ENCODE data around the gene COL13A1. TPM values are rescaled to one million over a fixed set of nuclear protein-coding genes. Genes with fewer than 3 reads are reported as not detected.

Gene COL13A1
- total RNA-seq, 1 donor from 2014 or later, result 0.35 TPM

DNA sequence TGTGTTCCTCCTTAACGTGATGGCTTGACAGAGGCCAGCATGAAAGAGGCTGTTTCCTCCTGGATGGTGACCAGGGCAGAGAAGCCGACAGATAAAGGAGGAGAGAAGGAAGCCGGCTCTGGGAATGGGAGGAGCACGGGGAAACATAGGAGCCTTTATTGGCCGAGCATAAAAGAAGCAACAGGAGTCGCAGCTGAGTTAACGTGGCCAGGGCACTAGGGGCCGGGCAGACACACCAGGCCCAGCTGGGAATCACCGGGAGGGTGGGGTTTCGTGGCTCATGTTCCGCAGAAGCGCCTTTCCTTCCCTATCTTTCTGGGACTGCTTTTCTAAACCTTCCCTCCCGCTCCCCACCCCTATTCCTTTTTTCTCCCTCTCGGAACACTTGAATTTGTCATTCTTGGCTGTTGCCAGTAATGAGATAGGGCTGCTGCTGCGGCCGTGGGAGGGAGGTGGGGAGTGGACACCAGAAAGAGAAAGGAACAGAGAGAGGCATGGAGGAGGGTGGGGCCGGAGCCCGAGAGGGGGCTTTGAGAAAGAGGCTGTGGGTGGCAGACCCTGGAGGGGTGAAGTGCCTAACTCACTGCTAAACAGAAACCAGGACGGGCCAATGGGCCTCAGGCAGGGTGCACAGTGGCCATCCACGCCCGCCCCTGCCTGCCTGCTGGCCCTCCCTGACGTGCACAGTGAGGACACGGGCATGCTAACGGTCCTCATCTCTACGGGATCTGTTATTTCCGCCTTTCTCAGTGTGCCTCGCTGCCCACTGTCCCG lies 65.2 kb downstream of the COL13A1 start:
- DNase-seq (ENCODE audit: low read depth), result peak; percentile 25

DNA sequence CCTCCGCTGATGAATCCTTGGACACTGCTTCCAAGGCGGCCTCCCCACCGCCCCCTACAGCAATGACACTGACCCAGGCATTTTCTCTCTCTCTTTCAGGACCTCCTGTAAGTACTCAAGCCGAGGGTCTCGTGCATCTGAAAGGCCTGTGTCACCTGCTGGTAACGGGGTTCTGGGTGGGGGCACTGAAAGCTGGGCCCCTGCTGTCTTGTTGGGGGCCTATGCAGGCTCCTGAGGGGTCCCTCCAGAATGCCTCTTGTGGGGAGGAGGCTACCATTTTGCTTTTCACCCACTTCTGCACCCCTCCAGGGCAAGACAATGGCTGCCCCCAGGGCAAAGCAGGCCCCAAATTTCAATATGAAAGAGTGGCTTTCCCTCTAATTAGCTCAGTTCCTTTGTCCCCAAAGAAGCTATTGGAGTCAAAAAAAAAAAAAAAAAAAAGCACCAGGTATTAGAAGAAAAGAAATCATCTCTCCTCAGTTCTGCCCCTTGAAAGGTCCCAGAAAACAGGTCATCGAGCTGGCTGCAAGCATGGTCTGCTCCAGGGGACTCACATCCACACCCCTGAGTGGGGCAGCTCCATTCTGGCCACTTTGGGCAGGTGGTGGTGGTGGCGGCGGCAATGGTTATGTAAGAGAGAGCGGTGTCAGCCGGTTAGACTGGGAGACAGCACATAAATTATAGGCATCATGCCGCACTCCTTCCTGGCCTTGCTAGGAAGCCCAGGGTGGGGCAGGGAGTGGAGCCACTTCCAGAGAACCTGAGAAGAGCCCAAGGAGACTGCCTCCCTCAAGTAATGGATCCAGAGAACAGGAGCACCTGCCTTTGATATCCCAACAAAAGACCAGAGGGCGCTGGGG lies 66.2 kb downstream of the COL13A1 start:
- DNase-seq (ENCODE audit: low read depth), result no peak

DNA sequence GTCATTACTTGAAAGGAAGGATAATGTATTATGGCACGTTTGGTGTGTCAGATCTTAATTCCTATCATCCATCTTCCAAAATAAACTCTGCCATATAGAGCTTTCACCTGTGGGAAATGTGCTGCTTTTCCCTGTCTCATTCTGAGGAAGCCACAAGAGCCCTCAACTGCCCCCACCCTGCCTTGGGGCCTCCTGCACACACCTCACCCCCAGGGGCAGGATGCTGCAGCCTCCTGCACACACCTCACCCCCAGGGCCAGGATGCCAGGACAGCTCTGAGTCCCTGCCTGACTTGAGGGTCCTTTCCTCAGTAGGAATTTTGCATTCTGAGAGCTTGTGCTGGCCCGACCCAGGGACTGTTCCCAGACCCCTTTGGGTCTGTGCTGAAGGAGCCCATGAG lies 67.1 kb downstream of the COL13A1 start:
- no peak for DNase-seq (ENCODE audit: low read depth)

DNA sequence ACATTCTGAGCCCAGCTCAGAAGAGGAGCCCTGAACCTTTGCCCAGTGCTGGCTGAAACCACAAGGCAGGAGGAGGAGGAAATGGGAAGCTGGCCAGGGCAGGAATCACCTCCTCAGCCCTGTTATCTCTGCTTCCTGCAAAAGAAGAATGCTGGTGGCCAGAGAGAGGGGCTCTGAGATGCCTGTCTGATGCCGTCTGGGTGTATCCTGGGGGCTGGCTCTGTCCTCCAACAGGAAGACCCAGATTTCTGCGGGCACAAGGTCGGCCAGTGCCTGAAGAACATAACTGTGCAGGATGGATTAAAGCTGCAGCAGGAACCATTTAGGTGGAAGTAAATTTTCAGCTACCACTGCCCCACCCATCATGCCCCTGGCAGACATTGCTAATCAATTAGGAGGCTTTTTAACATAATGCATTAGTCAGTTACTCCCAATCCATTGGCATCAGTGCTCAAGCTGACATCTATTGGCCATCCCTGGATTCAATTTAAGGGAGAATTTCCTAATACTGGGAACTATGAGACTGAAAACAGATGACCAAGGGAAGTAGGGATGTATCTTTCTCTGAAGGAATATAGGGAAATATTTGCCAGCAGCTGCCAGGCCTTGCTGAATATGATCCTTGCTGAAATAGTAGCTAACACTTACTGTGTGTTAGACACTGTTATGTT lies 67.7 kb downstream of the COL13A1 start:
- peak; percentile 42 for DNase-seq (ENCODE audit: low read depth)

DNA sequence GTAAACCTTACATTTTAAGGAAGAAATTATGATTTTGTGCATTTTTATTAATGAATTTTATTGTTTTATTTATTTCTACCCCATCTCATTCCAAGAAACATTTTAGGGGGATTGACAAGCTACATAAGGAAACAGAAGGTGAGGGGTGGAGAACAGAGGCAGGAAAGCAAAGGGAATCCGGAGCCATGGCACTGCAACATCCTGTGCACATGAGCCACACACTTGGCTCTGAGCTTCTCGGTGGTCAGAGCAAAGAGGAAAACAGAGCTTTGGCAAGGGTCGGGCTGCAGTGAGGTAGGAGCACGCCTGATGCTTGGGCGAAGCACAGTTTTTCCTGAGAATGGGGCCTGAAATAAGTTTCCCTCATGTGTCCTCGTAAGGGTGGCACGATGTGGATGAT lies 68.9 kb downstream of the COL13A1 start:
- DNase-seq (ENCODE audit: low read depth), result no peak

DNA sequence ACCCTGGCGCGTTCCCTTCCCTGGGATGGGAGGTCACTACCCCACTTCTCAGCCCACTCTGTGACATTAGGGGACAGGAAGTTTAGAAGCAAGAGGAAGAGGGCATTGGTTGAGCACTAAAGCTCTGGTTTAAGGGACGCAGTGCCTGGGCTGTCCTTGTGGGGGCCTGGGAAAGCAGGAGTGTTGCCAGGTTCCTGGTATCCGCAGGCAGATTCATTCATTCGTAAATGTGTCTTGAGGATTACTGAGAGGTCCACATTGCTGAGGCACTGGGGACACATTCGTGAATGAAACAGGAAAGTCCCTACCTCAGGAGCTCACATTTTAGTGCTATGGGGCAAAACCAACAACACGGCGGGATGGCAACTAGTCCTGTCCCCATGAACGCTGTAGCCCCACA lies 69.4 kb downstream of the COL13A1 start:
- no peak for DNase-seq (ENCODE audit: low read depth)

DNA sequence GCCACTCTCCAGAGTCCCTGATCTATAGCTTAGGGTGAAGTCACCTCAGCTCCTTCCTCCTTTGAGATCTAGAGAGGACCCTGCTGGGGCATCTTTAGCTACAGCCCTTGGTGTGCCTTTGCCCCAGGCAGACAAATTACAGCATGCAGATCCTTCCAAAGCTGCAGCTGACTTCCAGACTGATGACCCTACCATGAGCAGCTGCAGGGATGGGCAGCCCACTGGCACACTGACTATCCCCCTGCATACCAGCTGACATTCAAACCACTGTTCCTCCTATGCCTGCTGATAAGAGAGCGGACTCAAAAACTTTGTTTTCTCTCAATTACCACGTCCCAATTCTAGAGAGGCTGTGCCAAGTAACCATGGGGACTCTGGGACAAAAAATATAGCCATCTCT lies 70.6 kb downstream of the COL13A1 start:
- DNase-seq (ENCODE audit: low read depth), result no peak

DNA sequence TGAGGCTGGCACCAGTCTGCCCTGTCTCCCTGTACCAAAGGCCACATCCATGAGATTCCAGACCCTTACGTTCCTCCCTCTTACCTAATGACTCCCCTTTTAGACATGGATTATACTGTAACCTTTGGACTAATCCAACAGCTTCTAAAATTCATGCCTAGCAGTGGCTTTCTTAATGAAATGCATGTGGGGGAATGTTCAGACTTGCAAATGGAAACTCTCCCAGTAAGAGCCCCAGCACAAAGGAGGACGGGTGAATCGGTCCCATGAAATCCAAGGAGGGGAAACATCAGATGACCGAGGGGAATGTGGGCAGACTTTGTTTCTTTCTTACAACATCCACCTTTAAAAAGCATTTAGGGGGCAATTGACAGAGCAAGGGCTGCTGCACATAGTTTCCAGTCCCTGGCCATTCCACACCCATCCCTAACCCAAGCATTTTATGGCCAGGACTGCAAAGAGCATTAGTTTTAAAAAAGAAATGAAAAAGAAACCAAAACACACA lies 71.5 kb downstream of the COL13A1 start:
- DNase-seq (ENCODE audit: low read depth), result no peak

DNA sequence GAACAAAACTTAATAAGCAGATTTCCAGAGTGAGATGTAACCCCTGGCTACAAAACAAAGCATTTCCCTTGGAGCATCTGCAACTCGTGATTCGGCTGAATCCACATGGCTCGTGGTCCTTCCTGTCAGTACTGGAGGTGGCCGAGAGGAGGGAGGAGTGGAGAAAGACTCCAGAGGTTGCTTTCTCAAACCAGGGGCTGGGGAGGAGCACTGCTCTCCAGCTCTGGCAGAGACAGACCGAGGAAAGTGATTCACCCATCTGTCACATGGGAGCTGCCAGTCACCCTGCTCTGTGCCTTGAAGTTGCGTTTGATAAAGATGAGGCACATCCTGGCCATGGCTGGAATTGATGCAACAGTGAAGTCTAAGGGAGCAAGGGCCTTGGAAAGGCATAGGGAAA lies 72.7 kb downstream of the COL13A1 start:
- DNase-seq (ENCODE audit: low read depth), result peak; percentile 22

DNA sequence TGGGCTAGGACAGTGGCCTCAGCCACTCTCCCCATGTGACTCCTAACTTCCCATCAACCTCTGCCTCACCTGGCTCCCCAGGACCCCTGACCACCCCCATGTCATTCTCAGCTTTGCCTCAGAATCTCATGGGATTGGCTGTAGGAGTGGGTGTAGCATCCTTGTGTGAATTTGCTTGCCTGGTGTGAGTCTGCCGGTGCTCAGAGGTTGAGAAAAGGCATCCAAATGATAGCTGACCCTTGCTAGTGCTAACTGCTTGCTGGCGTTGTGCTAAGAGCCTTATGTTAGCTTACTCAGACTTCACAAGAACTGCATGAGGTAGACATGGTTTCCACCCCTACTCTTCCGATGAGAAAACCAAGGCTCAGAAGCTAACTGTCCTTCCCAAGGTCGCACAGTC lies 74.2 kb downstream of the COL13A1 start:
- no peak for DNase-seq (ENCODE audit: low read depth)

DNA sequence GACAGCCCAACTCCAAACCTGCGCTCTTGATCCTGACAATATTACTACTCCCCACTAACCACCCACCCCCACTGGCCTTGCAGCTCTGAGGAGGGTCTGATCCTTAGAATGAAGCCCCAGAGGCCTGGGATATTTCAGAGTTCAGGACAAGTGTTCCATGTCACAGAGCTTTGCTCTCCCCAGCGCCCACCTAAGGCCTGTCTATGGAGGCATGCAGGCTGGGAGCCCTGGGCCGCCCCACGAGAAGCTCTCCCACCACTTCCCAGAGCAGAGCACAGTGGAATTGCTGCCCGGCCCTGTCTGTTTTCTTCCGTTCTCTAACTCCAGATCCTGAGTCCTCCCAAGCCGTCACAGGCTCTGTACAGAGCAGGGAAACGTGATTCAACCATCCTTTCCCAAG lies 74.6 kb downstream of the COL13A1 start:
- no peak for DNase-seq (ENCODE audit: low read depth)

DNA sequence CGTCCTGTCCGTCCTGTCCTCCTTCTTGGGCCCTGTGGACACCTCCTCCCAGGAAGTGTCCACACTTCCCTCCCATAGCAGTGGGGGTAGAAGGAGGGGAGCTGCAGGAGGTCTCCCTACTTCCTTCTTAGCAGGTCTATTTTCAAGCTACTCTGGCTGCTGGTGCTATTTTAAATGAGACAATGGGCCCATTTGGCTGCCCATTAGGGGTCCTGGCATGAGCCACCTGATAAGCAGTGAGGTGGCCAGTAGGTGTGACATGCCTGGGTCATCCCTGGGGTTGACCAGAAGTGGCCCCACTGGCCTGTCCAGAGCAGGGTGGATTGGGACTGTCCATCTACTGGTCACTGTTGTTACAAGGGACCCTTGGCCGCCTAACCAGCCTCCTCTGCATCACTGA lies 75.2 kb downstream of the COL13A1 start:
- no peak for DNase-seq (ENCODE audit: low read depth)

DNA sequence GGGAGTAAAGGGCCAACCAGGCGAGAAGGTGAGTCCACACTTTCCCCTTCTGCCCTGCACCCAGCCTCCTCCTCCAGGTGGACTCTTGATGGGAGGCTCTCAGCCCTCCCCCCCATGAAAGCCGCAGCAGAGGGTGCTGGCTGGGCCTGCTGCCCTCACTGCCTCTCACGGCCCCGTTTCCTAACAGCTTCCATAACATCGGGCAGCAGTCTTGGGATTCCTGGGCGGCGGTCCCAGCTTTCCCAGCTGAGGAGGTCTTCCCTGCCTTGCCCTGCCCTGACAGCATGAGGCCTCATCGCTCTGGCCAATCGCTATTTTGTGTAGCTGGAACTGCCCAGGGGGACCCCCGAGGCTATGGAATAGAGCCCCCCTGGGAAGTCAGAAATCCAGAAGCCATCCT lies 76.3 kb downstream of the COL13A1 start:
- no peak for DNase-seq (ENCODE audit: low read depth)

DNA sequence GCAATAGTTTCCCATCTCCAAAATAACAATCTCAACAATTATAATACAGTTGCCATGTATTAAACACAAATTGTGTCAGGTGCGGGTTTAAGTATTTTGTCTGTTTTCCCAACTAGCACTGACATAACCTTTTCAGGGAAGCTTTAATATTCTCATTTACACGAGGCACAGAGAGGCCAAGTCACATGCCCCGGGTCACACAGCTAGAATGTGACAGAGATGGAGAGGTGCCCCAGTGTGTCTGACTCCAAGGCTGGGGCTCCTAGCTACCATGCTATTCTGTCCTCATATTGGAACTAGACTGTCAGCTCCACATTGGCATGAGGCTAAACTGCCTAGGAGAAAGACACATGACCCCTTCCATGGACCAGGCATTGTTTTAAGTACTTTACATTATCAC lies 77.2 kb downstream of the COL13A1 start:
- no peak for DNase-seq (ENCODE audit: low read depth)

DNA sequence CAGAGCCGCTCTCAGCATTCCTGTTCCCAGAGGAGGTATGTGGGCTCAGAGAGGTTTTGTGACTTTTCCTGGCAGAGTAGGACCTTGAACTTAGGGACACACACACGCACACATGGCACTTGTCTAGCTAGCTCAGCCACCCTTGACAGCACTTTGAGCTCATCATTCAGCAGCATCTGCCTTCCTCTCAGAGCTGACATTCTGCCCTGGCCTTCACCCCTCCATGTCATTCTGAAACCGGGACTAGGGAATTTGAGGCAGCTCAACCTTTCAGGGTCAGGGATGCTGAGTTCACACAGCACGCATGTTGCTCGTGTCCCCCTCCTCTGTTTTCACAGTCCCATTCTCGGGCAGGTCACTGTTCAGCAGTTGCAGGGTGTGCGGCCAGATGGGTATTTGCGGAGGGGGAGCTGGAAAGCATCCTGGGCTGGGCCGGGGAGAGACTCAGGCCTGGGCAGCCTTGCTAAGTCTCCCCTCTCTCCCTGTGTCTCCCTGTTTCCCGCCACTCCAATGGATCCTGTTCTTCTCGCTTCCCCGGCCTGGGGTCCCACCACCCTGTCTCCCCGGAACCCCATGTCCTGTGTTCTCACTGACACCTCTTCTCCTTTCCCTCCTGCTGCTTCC lies 78.0 kb downstream of the COL13A1 start:
- no peak for DNase-seq (ENCODE audit: low read depth)

DNA sequence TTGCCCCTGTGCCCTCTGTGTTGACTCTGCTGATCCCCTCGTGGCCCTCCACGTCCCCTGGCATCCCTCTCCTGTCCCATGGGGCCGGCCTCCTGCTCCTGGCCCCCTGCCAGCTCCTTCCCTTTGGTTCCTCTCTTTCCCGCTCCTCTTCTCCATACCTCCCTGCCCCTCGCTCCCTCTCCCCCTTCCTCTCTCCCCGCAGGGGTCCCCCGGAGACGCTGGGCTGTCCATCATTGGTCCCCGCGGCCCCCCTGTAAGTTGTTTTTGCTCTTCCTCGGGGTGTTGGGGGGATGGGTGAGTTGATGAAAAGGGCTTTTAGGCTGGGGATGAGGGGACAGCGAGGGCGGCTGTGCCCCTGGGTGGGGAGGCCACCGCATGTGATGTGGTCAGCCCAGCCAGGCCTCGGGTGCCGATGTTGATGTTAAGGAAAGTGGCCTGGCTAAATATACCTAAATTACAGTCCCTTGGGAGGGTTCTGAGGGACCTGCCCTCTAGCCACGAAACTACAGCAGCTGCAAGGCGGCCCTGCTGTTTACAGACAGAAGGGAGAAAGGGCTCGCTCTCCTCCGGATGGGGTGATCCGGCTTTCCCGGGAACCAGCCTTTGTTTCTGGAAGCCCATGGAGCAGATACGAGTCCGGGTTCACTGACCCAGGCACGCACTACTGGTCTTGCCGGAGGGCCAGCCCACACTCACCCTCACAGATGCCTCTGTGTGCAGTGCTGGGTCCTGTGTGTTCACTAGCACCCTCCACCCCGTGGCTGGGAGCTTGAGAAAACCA lies 78.8 kb downstream of the COL13A1 start:
- DNase-seq (ENCODE audit: low read depth), result peak; percentile 27

DNA sequence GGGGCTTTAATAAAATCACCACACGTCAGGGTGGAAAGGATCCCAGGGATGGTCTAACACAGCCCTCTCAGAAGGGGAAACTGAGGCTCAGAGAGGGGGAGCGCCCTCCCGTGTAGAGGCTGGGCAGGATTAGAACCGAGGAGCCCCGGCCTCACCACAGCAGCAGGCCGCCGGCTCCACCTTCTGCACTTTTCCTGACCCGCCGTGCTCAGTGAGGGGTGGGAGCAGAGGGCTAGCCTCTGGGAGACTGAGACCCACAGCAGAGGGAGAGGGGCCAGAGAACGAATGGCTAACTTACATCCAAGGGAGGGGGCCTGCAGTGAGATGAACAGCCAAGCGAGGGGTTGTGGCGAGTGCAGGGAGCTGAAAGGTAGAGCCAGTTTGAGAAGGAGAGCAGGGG lies 79.5 kb downstream of the COL13A1 start:
- DNase-seq (ENCODE audit: low read depth), result no peak

DNA sequence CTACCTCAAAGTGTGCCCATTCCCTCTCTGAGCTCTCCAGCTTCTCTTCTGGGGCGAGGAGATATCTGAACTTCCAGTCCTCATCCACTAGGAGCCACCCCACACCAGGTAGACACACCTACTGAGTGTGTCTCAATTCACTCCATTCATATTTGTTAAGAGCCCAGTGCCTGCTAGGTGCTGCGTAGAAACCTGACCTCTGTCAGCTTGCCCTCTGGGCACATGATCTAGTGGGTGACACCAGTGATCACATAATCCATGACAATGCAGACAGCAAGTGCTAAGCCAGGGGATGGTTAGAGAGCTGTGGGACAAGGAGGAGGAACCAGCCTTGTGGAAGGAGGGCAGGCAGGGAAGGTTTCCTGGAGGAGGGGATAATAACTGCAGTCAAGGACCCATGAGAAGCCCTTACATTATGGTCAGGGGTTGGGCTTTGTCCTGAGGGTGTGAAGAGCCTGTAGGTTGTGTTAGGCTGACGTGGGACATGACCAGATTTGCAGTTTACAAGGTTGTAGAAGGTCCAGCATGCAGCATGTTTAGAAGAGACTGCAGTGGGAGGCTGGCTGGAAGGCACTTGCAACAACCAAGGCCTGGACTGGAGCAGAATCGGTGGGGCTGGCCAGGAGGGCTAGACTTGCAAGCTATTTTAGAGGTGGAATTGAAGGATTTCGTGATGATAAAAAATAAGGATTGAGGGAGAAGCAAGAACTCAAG lies 81.8 kb downstream of the COL13A1 start:
- peak; percentile 16 for DNase-seq (ENCODE audit: low read depth)

DNA sequence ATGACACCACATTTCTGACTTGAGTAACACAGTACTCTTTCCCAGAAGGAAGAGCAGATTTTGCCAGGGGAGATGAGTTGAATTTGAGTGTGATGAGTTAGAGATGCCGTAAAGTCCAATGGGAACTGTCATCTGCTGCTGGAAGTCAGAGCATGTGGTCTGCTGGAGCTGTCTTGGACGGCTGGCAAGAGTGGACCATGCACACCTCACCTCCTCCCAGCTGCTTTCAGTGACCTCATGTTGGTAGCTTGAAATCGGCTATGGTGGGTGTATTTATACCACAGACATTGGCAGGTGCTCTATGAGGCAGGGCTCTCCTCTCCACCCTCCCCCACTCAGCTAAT lies 82.3 kb downstream of the COL13A1 start:
- DNase-seq (ENCODE audit: low read depth), result peak; percentile 15

DNA sequence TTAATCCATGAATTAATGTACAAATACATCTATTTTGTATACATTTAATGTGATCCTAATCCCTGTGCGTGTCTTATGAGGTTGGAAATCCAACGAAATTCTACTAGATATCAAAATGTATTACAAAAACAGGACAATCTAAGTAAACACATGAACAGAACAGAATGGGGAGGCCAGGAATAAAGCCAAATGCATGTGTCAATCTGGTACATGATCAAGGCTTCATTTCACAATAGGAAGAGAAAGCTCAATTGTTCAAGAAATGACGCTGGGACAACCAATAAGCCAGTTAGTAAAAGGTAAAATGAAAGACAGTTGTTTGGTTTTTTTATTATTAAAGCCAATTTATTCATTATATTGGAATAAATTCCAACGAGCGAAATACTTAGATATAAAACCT lies 83.0 kb downstream of the COL13A1 start:
- no peak for DNase-seq (ENCODE audit: low read depth)

Measured in renal cortical epithelial cell (primary cell).